ENCODE data around the gene PYDC1.

PYDC1 gene

DNA sequence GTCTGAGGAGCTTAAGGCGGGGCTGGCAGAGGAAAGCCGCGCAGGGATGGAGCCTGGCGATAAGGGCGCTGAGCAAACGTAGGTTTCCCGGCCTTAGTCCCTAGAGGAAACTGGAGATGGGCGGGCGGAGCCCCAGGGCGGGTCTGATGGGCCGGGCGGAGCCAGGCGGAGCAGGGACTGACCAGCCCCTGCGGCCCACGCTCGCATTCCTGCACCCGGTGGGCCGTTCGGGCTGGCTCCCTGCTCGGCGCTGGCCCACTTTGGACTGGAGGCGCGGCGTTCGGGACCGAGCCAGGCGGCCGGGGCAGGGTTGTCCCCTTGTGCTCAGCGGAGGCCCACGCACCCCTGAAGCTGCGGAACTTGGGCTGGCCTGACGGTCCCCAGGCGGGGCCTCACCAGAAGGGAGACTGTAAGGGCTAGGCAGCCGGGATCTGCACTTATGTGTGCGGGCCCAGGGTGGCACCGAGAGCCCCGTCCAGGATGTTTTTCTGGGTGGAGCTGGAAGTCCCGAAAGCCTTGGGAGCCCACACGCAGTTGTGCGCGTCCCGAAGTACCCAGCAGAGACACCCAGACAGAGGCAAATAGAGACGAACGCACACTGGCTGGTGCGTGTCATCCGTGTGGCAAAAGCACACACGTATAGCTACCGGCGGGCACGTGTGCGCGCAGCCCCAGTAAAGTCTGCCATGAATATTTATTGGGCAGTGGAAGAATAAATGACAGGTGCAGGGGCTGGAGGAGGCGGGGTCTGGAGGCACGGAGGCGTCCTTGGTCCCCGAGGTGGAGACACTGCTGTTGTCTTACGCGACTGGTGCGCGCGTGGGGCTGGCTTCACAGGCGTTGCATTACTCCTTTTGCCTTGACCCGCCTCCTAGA lies 1.4 kb downstream of the PYDC1 start:
- Histone ChIP-seq H3K9me3 (ENCODE audit: insufficient read depth, low read length) (no peaks in the 10 kb centered on the region), H4K20me1 (ENCODE audit: insufficient read depth, low read length) (no peaks in the 10 kb centered on the region), H2AFZ (ENCODE audit: low read depth, low read length) (no peak overlapping the region), H3K36me3 (replicated peaks; ENCODE audit: low read depth, low read length) (no peaks in the 10 kb centered on the region), H3K27ac (ENCODE audit: low read length) (no peak overlapping the region), H3K4me3 (ENCODE audit: low read length) (no peak overlapping the region), H3K79me2 (ENCODE audit: low read length) (no peaks in the 10 kb centered on the region), H3K27me3 (ENCODE audit: low read depth, low read length) (no peaks in the 10 kb centered on the region), H3K9ac (ENCODE audit: low read length) (no peak overlapping the region), H3K4me1 (ENCODE audit: low read length) (peaks cover 9% of the 10 kb centered on the region), H3K4me2 (ENCODE audit: low read length) (no peak overlapping the region)
- TF ChIP-seq CTCF (IDR thresholded peaks at IDR 0.05; ENCODE audit: low read depth, low read length) (no peak), EZH2phosphoT487 (IDR thresholded peaks at IDR 0.05; ENCODE audit: low read depth) (no peak)

DNA sequence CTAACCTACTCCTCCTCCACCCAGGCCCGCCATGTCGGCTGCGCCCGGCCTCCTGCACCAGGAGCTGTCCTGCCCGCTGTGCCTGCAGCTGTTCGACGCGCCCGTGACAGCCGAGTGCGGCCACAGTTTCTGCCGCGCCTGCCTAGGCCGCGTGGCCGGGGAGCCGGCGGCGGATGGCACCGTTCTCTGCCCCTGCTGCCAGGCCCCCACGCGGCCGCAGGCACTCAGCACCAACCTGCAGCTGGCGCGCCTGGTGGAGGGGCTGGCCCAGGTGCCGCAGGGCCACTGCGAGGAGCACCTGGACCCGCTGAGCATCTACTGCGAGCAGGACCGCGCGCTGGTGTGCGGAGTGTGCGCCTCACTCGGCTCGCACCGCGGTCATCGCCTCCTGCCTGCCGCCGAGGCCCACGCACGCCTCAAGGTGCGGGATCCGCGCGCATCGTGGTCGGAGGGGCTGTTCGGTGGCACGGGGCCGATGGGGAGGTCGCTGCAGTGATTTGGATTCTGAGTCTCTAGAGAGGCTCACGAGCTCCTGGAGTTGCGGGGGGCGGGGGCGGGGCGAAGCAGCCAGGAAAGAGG lies 2.1 kb downstream of the PYDC1 start:
- Histone ChIP-seq H3K79me2 (ENCODE audit: low read length) (no peaks in the 10 kb centered on the region), H4K20me1 (ENCODE audit: insufficient read depth, low read length) (no peaks in the 10 kb centered on the region), H2AFZ (ENCODE audit: low read depth, low read length) (no peak overlapping the region), H3K4me2 (ENCODE audit: low read length) (no peak overlapping the region), H3K9ac (ENCODE audit: low read length) (no peak overlapping the region), H3K36me3 (replicated peaks; ENCODE audit: low read depth, low read length) (no peaks in the 10 kb centered on the region), H3K27ac (ENCODE audit: low read length) (no peak overlapping the region), H3K4me1 (ENCODE audit: low read length) (peaks cover 9% of the 10 kb centered on the region), H3K9me3 (ENCODE audit: insufficient read depth, low read length) (no peaks in the 10 kb centered on the region), H3K4me3 (ENCODE audit: low read length) (no peak overlapping the region), H3K27me3 (ENCODE audit: low read depth, low read length) (no peaks in the 10 kb centered on the region)
- TF ChIP-seq EZH2phosphoT487 (IDR thresholded peaks at IDR 0.05; ENCODE audit: low read depth) (no peak), CTCF (IDR thresholded peaks at IDR 0.05; ENCODE audit: low read depth, low read length) (no peak)

- no peak within 1 kb of the TSS for H3K27ac ChIP-seq (ENCODE audit: low read length)
- H3K4me3 ChIP-seq (ENCODE audit: low read length), result no peak within 1 kb of the TSS
- no peaks in the 10 kb centered on the region for H3K36me3 ChIP-seq (replicated peaks; ENCODE audit: low read depth, low read length)
- no peak within 1 kb of the TSS for H3K9ac ChIP-seq (ENCODE audit: low read length)
- H3K79me2 ChIP-seq (ENCODE audit: low read length), result no peaks in the 10 kb centered on the region
- H3K9me3 ChIP-seq (ENCODE audit: insufficient read depth, low read length), result no peaks in the 10 kb centered on the region
- TF ChIP-seq EZH2phosphoT487 (IDR thresholded peaks at IDR 0.05; ENCODE audit: low read depth) (no peak), CTCF (IDR thresholded peaks at IDR 0.05; ENCODE audit: low read depth, low read length) (no peak)
- no peak within 1 kb of the TSS for H2AFZ ChIP-seq (ENCODE audit: low read depth, low read length)
- no peak within 1 kb of the TSS for H3K4me2 ChIP-seq (ENCODE audit: low read length)
- peaks cover 9% of the 10 kb centered on the region for H3K4me1 ChIP-seq (ENCODE audit: low read length)
- H4K20me1 ChIP-seq (ENCODE audit: insufficient read depth, low read length), result no peaks in the 10 kb centered on the region
- H3K27me3 ChIP-seq (ENCODE audit: low read depth, low read length), result no peaks in the 10 kb centered on the region
Observed at GRCh38 chr16:31213877-31214707, 2.8 kb downstream of the PYDC1 start, which contains the start of gene TRIM72. Gene TRIM72, plus strand, starts transcription at chr16:31214119. Its CDS starts 620 bp downstream, at chr16:31214739.

DNA sequence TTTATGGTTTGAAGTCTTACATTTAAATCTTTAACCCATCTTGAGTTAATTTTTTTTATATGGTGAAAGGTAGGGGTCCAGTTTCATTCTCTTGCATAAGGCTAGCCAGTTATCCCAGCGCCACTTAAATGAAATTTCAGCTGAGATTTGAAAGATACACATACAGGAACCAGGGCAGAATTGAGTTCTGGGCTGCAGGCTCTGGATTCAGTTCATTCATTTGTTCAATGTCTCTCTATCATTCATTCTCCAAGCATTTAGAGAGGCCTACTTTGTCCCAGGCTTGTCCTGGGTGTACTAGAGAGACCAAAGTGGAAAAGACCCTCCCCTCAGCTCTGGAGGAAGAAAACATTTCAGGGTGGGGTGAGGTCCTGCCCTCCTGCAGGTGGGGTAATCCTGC lies 3.6 kb downstream of the PYDC1 start:
- no peak overlapping the region for H2AFZ ChIP-seq (ENCODE audit: low read depth, low read length)
- no peaks in the 10 kb centered on the region for H3K27me3 ChIP-seq (ENCODE audit: low read depth, low read length)

More for the DNA sequence above, 3.6 kb downstream of the PYDC1 start:
- H3K4me1 ChIP-seq (ENCODE audit: low read length), result peaks cover 10% of the 10 kb centered on the region
- no peak for TF ChIP-seq CTCF (IDR thresholded peaks at IDR 0.05; ENCODE audit: low read depth, low read length)
- TF ChIP-seq EZH2phosphoT487 (IDR thresholded peaks at IDR 0.05; ENCODE audit: low read depth), result no peak
- no peak overlapping the region for H3K4me2 ChIP-seq (ENCODE audit: low read length)
- no peaks in the 10 kb centered on the region for H3K36me3 ChIP-seq (replicated peaks; ENCODE audit: low read depth, low read length)
- no peak overlapping the region for H3K4me3 ChIP-seq (ENCODE audit: low read length)
- H3K27ac ChIP-seq (ENCODE audit: low read length), result no peak overlapping the region
- no peak overlapping the region for H3K9ac ChIP-seq (ENCODE audit: low read length)
- H3K9me3 ChIP-seq (ENCODE audit: insufficient read depth, low read length), result no peaks in the 10 kb centered on the region
- no peaks in the 10 kb centered on the region for H4K20me1 ChIP-seq (ENCODE audit: insufficient read depth, low read length)
- H3K79me2 ChIP-seq (ENCODE audit: low read length), result no peaks in the 10 kb centered on the region
